Uterus (tissue), 2 donors: ENCODE results near the gene CHST8.

ENCODE experiments used
- POLR2A ChIP-seq, 2 donors: fragments of 450-650 bp; IDR thresholded peaks; one replicate each; pipeline ENCODE4 v1.6.1; 2016; ENCODE audit warnings: antibody characterized with exemption in 2 of 2, mild to moderate bottlenecking in 1 of 2, moderate library complexity in 1 of 2
- TF ChIP-seq, protein P1 (sequence below), 4 experiments: fragments of 200-600 bp in 2 of 4; fragments of 450-650 bp in 2 of 4; sonication (generic) in 2 of 4; IDR thresholded peaks; one replicate each; pipeline ENCODE4 v1.5.1; 2016 to 2019; ENCODE audit warnings: antibody characterized with exemption in 4 of 4, mild to moderate bottlenecking in 2 of 4, moderate library complexity in 1 of 4

DNA sequence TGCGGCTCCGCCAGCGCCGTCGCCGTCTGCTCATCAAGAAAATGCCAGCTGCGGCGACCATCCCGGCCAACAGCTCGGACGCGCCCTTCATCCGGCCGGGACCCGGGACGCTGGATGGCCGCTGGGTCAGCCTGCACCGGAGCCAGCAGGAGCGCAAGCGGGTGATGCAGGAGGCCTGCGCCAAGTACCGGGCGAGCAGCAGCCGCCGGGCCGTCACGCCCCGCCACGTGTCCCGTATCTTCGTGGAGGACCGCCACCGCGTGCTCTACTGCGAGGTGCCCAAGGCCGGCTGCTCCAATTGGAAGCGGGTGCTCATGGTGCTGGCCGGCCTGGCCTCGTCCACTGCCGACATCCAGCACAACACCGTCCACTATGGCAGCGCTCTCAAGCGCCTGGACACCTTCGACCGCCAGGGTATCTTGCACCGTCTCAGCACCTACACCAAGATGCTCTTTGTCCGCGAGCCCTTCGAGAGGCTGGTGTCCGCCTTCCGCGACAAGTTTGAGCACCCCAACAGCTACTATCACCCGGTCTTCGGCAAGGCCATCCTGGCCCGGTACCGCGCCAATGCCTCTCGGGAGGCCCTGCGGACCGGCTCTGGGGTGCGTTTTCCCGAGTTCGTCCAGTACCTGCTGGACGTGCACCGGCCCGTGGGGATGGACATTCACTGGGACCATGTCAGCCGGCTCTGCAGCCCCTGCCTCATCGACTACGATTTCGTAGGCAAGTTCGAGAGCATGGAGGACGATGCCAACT is 150.5 kb downstream of the CHST8 start:
- TF ChIP-seq, protein P1, sequence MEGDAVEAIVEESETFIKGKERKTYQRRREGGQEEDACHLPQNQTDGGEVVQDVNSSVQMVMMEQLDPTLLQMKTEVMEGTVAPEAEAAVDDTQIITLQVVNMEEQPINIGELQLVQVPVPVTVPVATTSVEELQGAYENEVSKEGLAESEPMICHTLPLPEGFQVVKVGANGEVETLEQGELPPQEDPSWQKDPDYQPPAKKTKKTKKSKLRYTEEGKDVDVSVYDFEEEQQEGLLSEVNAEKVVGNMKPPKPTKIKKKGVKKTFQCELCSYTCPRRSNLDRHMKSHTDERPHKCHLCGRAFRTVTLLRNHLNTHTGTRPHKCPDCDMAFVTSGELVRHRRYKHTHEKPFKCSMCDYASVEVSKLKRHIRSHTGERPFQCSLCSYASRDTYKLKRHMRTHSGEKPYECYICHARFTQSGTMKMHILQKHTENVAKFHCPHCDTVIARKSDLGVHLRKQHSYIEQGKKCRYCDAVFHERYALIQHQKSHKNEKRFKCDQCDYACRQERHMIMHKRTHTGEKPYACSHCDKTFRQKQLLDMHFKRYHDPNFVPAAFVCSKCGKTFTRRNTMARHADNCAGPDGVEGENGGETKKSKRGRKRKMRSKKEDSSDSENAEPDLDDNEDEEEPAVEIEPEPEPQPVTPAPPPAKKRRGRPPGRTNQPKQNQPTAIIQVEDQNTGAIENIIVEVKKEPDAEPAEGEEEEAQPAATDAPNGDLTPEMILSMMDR (IDR thresholded peaks at IDR 0.05) = no peak
- TF ChIP-seq POLR2A (IDR thresholded peaks at IDR 0.05) = no peak
